K562 (cell line): ENCODE measurements around the gene GRPEL2. TPM values are rescaled to one million over a fixed set of nuclear protein-coding genes. Genes with fewer than 3 reads are reported as not detected.

Experiments
- ATAC-seq: fragments of 200-7000 bp; cut with Tn5 transposase; 3 replicates; pipeline ENCODE4 v1.9.1; 2020; ENCODE audit warnings: moderate library complexity
- BruUV-seq: library from RNA; stranded (reverse); fragments of 400-500 nt; replicated peaks from 2 replicates; lab custom pipeline; 2021; lab: Mats Ljungman, UMichigan
- CTCF ChIA-PET: fragments of 300-600 bp; formaldehyde crosslinking; extraction: SDS; loops from one replicate; lab custom pipeline; 2021; ENCODE audit warnings: low intra/inter-chr PET ratio; lab: Yijun Ruan, JAX
- POLR2A ChIA-PET: fragments of 300-600, 350-650 bp; sonication (Branson Sonifier 250); formaldehyde crosslinking; extraction: SDS; loops from one replicate; lab custom pipeline; 2021; ENCODE audit warnings: antibody characterized with exemption, inconsistent platforms; lab: Yijun Ruan, JAX
- DNase-seq, 4 experiments: peaks; one replicate each; pipeline versions ENCODE4 v3.0.0 to v3.0.0-alpha.2; 2011 to 2018; ENCODE audit warnings: low spot score in 3 of 4, mixed read lengths in 3 of 4; ENCODE audit errors: extremely low read depth in 1 of 4
- FAIRE-seq: peaks from 2 replicates; lab custom pipeline; 2011; peaks lifted over from hg19 to GRCh38; lab: Jason Lieb, UNC
- H2AFZ ChIP-seq: 2 replicates; pipeline ENCODE4 v1.6.0; 2011; ENCODE audit warnings: low read depth, low read length, control low read depth, inconsistent platforms
- H3K27ac ChIP-seq: fragments of 200-600 bp; 3 replicates; pipeline ENCODE4 v1.8.0; 2011; ENCODE audit warnings: low read depth, mild to moderate bottlenecking, control low read depth, inconsistent platforms, low read length, moderate library complexity, mixed read lengths; ENCODE audit errors: extremely low read depth
- H3K27me3 ChIP-seq, 2 experiments: fragments of 300-600 bp in 1 of 2; 2 replicates in 1 of 2; 3 replicates in 1 of 2; pipeline versions ENCODE4 v1.6.0 to v1.8.0; 2011; ENCODE audit warnings: inconsistent platforms in 2 of 2, low read length in 2 of 2, mild to moderate bottlenecking in 1 of 2, mixed read lengths in 1 of 2, moderate library complexity in 1 of 2; ENCODE audit not compliant: control insufficient read depth in 2 of 2, insufficient read depth in 2 of 2
- H3K36me3 ChIP-seq: fragments of 300-600 bp; 3 replicates; pipeline ENCODE4 v1.8.0; 2011; ENCODE audit warnings: mild to moderate bottlenecking, low read length, inconsistent platforms; ENCODE audit not compliant: control insufficient read depth, insufficient read depth
- H3K4me1 ChIP-seq, 2 experiments: fragments of 200-600 bp in 1 of 2; replicated peaks in 1 of 2; 2 replicates in 1 of 2; 3 replicates in 1 of 2; pipeline versions ENCODE4 v1.5.1 to v1.8.0; 2011; ENCODE audit warnings: inconsistent platforms in 2 of 2, low read length in 2 of 2, mild to moderate bottlenecking in 1 of 2, mixed read lengths in 1 of 2, moderate library complexity in 1 of 2; ENCODE audit not compliant: control insufficient read depth in 2 of 2, insufficient read depth in 2 of 2
- H3K4me2 ChIP-seq: 2 replicates; pipeline ENCODE4 v1.6.1; 2011; ENCODE audit warnings: low read length, control low read depth, inconsistent platforms, mixed read lengths; ENCODE audit not compliant: insufficient read depth
- H3K4me3 ChIP-seq: fragments of 200-600 bp; sonication (generic), shearing (Covaris generic); 2 replicates; pipeline ENCODE4 v1.5.1; 2016; ENCODE audit warnings: control low read depth, inconsistent platforms
- H3K79me2 ChIP-seq: fragments of 200-600 bp; 3 replicates; pipeline ENCODE4 v1.8.0; 2011; ENCODE audit warnings: low read length, inconsistent platforms; ENCODE audit not compliant: control insufficient read depth, insufficient read depth
- H3K9ac ChIP-seq, 2 experiments: 2 replicates each; pipeline versions ENCODE4 v1.6.0 to v1.6.1; 2011; ENCODE audit warnings: low read depth in 2 of 2, low read length in 2 of 2, control low read depth in 1 of 2, inconsistent platforms in 1 of 2, mild to moderate bottlenecking in 1 of 2, mixed read lengths in 1 of 2; ENCODE audit not compliant: insufficient read depth in 1 of 2
- H3K9me1 ChIP-seq: one replicate; pipeline ENCODE4 v1.6.0; 2011; ENCODE audit warnings: inconsistent platforms, mild to moderate bottlenecking, low read length, moderate library complexity; ENCODE audit not compliant: control insufficient read depth, insufficient read depth
- H3K9me3 ChIP-seq: replicated peaks from 2 replicates; pipeline ENCODE4 v1.5.1; 2011; ENCODE audit warnings: low read depth, low read length, inconsistent platforms; ENCODE audit not compliant: control insufficient read depth, insufficient read depth
- H4K20me1 ChIP-seq: replicated peaks from 2 replicates; pipeline ENCODE4 v1.6.1; 2011; ENCODE audit warnings: low read length, inconsistent platforms, mixed read lengths; ENCODE audit not compliant: control insufficient read depth, insufficient read depth
- U2AF2 ChIP-seq: fragments of 200-400 bp; formaldehyde crosslinking; optimal IDR thresholded peaks from 2 replicates; pipeline ENCODE3; 2017; ENCODE audit warnings: low read depth, mild to moderate bottlenecking, low read length
- WGBS: fragments of 100-300 bp; shearing (Covaris generic); methylation state at CpG from one replicate; pipeline ENCODE4 v1.1.6; 2016; ENCODE audit warnings: low coverage, mixed read lengths; ENCODE audit not compliant: insufficient coverage; ENCODE audit errors: missing lambda C conversion rate; 5-methylcytosine and 5-hydroxymethylcytosine counted together
- in situ Hi-C: fragments of 300-500 bp; cut with MboI; formaldehyde crosslinking; loops from 4 replicates; pipeline ENCODE4 v1.15.0; 2018; ENCODE audit warnings: inconsistent platforms, mixed read lengths
- intact Hi-C: fragments of 100-400 bp; cut with micrococcal nuclease; formaldehyde crosslinking; loops from 2 replicates; pipeline ENCODE4 v1.14.2; 2022
- polyA plus RNA-seq, 8 experiments: library from polyadenylated mRNA; depleted of rRNA in 4 of 8; stranded (reverse) in 5 of 8; unstranded in 3 of 8; fragments of >200 nt; fragmentation: Nextera tagmentation in 2 of 8; fragmentation: Illumina TruSeq in 1 of 8; extraction: Ambion mirVana in 2 of 8; extraction: Trizol in 1 of 8; gene quantifications; 2 replicates each; pipeline versions ENCODE4 v1.2.1 to v1.2.3, GENCODE V29; 2011 to 2014; ENCODE audit warnings: inconsistent platforms in 1 of 8, missing spikeins in 1 of 8
- total RNA-seq, 7 experiments: library from RNA; depleted of rRNA in 6 of 7; stranded (reverse); fragments of >200 nt in 6 of 7; fragmentation: Illumina TruSeq in 2 of 7; extraction: Trizol in 2 of 7; gene quantifications; 2 replicates each; pipeline versions ENCODE4 v1.2.1 to v1.2.3, GENCODE V29; 2011 to 2021; ENCODE audit warnings: low replicate concordance in 1 of 7
- TF ChIP-seq, protein P1 (sequence below): sonication (generic); formaldehyde crosslinking; IDR thresholded peaks from 2 replicates; pipeline ENCODE4 v1.8.0; 2022; ENCODE audit warnings: mild to moderate bottlenecking, missing genetic modification reagents
- TF ChIP-seq, protein P2 (sequence below), 2 experiments: fragments of 450-650 bp; conservative IDR thresholded peaks; 2 replicates each; pipeline ENCODE4 v1.6.1; 2017; ENCODE audit warnings: mild to moderate bottlenecking in 2 of 2, moderate library complexity in 2 of 2

Gene GRPEL2
- total and polyA plus RNA-seq, 9 of the 15 experiments (the other 6 are each of a cell fraction or from before 2014, with no cell fraction given): 11.2 to 40.5 (median 25.8) TPM

DNA sequence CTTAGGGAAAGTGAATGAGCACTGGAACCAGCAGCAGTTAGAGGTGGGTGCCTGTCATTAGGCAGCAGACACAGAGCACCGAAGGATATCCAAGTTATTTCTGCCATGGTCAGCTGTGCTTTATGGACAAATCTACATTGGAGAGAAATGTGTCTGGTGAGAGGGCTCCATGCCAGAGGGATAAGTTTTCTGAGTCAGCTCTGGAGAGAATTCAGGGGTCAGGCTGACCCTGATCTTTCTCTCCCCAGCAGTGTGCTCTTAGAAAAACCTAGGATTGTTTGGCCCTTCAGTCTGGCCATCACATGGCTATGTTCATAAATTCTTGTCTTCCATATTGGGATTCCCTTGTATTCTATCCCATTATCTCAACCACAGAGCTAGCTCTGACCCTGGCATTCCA lies 42.7 kb downstream of the GRPEL2 start:
- no peak for FAIRE-seq
- TF ChIP-seq U2AF2: no peak
- TF ChIP-seq, protein P1, sequence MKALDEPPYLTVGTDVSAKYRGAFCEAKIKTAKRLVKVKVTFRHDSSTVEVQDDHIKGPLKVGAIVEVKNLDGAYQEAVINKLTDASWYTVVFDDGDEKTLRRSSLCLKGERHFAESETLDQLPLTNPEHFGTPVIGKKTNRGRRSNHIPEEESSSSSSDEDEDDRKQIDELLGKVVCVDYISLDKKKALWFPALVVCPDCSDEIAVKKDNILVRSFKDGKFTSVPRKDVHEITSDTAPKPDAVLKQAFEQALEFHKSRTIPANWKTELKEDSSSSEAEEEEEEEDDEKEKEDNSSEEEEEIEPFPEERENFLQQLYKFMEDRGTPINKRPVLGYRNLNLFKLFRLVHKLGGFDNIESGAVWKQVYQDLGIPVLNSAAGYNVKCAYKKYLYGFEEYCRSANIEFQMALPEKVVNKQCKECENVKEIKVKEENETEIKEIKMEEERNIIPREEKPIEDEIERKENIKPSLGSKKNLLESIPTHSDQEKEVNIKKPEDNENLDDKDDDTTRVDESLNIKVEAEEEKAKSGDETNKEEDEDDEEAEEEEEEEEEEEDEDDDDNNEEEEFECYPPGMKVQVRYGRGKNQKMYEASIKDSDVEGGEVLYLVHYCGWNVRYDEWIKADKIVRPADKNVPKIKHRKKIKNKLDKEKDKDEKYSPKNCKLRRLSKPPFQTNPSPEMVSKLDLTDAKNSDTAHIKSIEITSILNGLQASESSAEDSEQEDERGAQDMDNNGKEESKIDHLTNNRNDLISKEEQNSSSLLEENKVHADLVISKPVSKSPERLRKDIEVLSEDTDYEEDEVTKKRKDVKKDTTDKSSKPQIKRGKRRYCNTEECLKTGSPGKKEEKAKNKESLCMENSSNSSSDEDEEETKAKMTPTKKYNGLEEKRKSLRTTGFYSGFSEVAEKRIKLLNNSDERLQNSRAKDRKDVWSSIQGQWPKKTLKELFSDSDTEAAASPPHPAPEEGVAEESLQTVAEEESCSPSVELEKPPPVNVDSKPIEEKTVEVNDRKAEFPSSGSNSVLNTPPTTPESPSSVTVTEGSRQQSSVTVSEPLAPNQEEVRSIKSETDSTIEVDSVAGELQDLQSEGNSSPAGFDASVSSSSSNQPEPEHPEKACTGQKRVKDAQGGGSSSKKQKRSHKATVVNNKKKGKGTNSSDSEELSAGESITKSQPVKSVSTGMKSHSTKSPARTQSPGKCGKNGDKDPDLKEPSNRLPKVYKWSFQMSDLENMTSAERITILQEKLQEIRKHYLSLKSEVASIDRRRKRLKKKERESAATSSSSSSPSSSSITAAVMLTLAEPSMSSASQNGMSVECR (CRISPR knock-in tag): no peak
- TF ChIP-seq, protein P2, sequence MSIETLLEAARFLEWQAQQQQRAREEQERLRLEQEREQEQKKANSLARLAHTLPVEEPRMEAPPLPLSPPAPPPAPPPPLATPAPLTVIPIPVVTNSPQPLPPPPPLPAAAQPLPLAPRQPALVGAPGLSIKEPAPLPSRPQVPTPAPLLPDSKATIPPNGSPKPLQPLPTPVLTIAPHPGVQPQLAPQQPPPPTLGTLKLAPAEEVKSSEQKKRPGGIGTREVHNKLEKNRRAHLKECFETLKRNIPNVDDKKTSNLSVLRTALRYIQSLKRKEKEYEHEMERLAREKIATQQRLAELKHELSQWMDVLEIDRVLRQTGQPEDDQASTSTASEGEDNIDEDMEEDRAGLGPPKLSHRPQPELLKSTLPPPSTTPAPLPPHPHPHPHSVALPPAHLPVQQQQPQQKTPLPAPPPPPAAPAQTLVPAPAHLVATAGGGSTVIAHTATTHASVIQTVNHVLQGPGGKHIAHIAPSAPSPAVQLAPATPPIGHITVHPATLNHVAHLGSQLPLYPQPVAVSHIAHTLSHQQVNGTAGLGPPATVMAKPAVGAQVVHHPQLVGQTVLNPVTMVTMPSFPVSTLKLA (conservative IDR thresholded peaks at IDR 0.05): no peak
- Histone ChIP-seq H3K79me2 (no peaks in the 10 kb centered on the region), H3K4me2 (no peak overlapping the region), H4K20me1 (no peaks in the 10 kb centered on the region), H3K9me3 (no peaks in the 10 kb centered on the region), H3K36me3 (no peaks in the 10 kb centered on the region), H3K27me3 (no peaks in the 10 kb centered on the region), H3K9ac (no peak overlapping the region), H3K9me1 (no peaks in the 10 kb centered on the region), H2AFZ (no peak overlapping the region), H3K27ac (no peak overlapping the region), H3K4me3 (no peak overlapping the region), H3K4me1 (peaks cover 3 to 8% of the 10 kb centered on the region in 2 experiments; a peak in 3 of 5 replicates)
- no TSS peak for BruUV-seq
- CTCF ChIA-PET: no interaction called here
- in situ Hi-C loops (loop anchor here (5.0 kb wide), 1 partner anchor 39 kb away; no protein-coding TSS in a partner anchor), intact Hi-C loops (no loop called here)
- DNase-seq: no peak
- WGBS: 71% methylated on average over 1 of the region's 1 CpG
- POLR2A ChIA-PET: interaction anchor here (0.5 to 1.5 kb wide), 2 partner anchors 45 to 162 kb away, joined by 3 read pairs; no protein-coding TSS in a partner anchor
- no peak for ATAC-seq
